Activated CD4-positive, alpha-beta T cell treated with anti-CD3 and anti-CD28 coated beads for 24 hours (primary cell): ENCODE data around the gene BDKRB2.

Source experiments
- DNase-seq, 2 donors: peaks; one replicate each; pipeline ENCODE4 v3.0.0-alpha.2; 2020; ENCODE audit warnings: low read depth in 2 of 2

BDKRB2 gene

GRCh38 chr14:96270565-96271420 lies 66.2 kb downstream of the BDKRB2 start:
- DNase-seq: no peak

GRCh38 chr14:96271421-96271762 lies 66.8 kb downstream of the BDKRB2 start:
- DNase-seq: no peak

- no peak for DNase-seq
Measured at GRCh38 chr14:96272777-96273473, 68.3 kb downstream of the BDKRB2 start.

GRCh38 chr14:96273629-96274028 lies 69.0 kb downstream of the BDKRB2 start:
- DNase-seq: no peak

- no peak for DNase-seq
Measured at GRCh38 chr14:96274122-96274521, 69.5 kb downstream of the BDKRB2 start.

GRCh38 chr14:96274543-96274942 lies 69.9 kb downstream of the BDKRB2 start:
- DNase-seq: no peak

- peak; percentile 56 to 74 for DNase-seq
Measured at GRCh38 chr14:96275177-96276112, 70.8 kb downstream of the BDKRB2 start.

GRCh38 chr14:96277890-96278289 lies 73.3 kb downstream of the BDKRB2 start:
- DNase-seq: no peak

GRCh38 chr14:96279564-96279963 lies 74.9 kb downstream of the BDKRB2 start:
- DNase-seq: no peak

GRCh38 chr14:96280104-96280503 lies 75.5 kb downstream of the BDKRB2 start:
- DNase-seq: no peak

GRCh38 chr14:96281486-96281885 lies 76.8 kb downstream of the BDKRB2 start:
- no peak for DNase-seq

- DNase-seq: no peak
Measured at GRCh38 chr14:96284008-96284407, 79.4 kb downstream of the BDKRB2 start.

- no peak for DNase-seq
Measured at GRCh38 chr14:96284430-96284829, 79.8 kb downstream of the BDKRB2 start.

GRCh38 chr14:96285667-96286066 lies 81.0 kb downstream of the BDKRB2 start:
- no peak for DNase-seq

- no peak for DNase-seq
Measured at GRCh38 chr14:96286251-96286650, 81.6 kb downstream of the BDKRB2 start.

GRCh38 chr14:96287856-96288255 lies 83.2 kb downstream of the BDKRB2 start:
- DNase-seq: no peak
